ENCODE measurements around the gene ZC3H18.

The ZC3H18 gene

DNA sequence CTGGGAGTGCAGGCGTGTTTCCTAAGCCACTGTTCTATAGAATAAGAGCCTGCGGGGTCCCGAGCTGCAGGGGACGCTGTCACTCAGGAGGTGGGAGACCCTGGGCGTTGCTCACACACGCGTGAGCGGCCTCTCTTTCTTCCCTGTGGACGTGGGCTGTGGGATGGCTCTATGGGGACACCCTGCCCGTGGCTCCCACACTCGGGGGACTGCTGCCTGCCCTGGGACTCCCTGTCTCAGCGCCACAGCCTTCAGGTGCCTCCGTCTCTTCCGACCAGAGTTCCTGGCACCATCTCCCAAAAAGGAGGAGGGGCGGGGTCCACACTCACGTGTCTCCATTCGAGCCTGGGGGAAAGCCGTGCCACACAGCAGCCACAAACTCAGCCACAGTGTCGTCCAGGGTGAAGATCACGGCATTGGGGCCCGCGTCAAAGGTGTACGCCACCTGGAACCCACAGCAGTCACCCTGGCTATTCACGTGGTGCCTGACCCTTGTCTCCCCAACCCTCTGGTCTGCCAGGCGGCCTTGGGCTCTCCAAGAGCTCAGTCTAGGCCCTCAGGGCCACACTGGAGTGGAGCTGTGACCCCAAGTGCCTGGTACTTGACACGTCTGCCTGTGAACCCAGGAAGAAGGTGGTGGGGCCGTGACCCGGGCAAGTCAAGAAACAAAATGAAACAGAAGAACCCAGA lies 84.3 kb downstream of the ZC3H18 start:
- TF ChIP-seq, protein P1, sequence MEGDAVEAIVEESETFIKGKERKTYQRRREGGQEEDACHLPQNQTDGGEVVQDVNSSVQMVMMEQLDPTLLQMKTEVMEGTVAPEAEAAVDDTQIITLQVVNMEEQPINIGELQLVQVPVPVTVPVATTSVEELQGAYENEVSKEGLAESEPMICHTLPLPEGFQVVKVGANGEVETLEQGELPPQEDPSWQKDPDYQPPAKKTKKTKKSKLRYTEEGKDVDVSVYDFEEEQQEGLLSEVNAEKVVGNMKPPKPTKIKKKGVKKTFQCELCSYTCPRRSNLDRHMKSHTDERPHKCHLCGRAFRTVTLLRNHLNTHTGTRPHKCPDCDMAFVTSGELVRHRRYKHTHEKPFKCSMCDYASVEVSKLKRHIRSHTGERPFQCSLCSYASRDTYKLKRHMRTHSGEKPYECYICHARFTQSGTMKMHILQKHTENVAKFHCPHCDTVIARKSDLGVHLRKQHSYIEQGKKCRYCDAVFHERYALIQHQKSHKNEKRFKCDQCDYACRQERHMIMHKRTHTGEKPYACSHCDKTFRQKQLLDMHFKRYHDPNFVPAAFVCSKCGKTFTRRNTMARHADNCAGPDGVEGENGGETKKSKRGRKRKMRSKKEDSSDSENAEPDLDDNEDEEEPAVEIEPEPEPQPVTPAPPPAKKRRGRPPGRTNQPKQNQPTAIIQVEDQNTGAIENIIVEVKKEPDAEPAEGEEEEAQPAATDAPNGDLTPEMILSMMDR (IDR thresholded peaks at IDR 0.05; ENCODE audit: low read length, missing control alignments) = no peak
- no peak overlapping the region for H3K4me3 ChIP-seq (replicated peaks; ENCODE audit: low read depth, low read length)
- DNase-seq (ENCODE audit: low read depth) = no peak

DNA sequence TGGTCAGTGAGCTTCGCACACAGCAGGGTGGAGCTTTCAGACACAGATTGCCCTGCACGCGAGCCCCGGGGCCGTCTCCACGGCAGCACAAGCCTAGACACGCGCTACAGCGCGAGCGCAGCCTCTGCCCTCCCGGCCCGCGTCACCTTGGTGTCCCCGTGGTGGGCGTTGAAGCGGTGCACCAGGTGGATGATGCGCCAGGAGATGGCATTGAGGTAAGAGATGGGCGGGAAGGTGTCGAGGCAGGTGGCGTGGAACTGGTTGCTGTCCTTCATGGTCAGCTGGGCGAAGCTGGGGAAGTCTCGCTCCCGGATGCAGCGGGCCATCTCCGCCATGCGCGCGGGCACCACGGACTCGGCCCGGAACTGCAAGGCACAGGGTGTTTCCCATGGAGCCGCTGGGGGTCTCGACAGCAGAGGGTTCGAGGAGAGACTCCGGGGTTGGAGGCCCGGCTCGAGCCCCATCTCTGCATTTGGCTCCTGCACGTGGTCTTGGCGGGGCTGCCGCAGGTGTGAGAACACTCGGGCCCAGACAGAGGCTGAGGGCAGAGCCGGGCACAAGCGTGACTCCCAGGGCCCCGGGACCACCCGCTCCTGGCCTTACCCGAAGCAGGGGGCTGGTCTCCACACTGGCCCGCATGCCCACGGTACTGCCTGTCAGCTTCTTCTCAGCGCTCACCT lies 85.0 kb downstream of the ZC3H18 start:
- no peak overlapping the region for H3K4me3 ChIP-seq (replicated peaks; ENCODE audit: low read depth, low read length)
- TF ChIP-seq, protein P1 (IDR thresholded peaks at IDR 0.05; ENCODE audit: low read length, missing control alignments) = no peak
- no peak for DNase-seq (ENCODE audit: low read depth)

DNA sequence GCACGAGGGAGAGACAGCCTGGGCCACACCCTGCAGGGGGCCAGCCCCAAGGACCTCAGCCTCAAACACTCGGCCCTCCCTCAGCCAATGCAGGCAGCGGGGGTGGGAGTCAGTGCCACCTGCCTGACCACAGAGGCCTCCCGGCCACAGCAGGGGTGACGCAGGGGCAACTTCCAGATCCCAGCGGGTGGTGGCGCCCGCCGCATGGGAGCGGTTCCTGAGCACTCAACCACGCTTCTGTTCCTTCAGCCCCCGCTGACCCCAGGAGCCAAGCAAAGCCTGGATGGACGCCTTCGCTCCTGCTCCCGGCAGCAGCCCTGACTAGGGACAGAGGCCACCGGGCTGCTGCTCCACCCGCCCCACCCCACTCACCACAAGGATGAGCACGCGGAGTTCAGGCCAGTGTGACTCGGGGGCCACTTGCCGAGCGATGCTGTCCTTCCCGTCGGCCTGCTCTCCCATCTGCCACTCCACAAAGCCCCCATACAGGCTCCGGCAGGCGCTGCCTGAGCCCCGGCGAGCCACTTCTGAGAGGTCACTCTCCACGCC lies 85.6 kb downstream of the ZC3H18 start:
- H3K4me3 ChIP-seq (replicated peaks; ENCODE audit: low read depth, low read length) = no peak overlapping the region
- DNase-seq (ENCODE audit: low read depth) = no peak
- TF ChIP-seq, protein P1 (IDR thresholded peaks at IDR 0.05; ENCODE audit: low read length, missing control alignments) = no peak

DNA sequence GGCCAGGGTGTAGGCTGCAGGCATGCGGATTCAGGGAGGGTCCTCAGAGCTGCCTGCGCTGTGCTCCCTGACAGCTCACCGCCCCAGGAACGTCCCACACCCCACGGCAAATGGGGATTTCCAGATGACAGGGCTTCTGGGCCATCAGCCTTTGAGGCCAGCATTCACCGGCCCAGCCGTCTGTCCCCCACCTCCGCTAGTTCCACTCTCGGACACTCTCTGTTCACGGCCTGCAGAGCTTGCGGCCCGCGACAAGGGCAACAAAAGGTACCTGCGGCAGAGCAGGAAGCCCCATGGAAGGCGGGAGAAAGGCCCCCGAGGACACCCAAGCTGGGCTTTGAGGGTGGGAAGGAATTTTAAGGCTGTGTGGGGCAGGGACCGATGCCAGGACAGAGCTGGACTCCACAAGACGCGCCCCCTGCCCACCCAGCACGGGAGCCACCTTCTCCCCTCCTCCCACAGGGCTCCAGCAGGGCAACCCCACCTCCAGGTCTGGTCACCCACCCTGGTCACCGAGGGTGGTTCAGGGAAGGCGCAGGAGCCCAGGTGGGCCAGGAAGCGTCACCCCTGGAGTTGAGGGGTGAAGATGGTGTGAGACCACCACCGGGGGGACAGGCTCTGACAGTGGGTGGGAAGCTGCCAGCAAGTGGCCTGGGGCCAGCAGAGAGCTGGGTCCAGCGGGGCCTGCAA lies 86.2 kb downstream of the ZC3H18 start:
- no peak overlapping the region for H3K4me3 ChIP-seq (replicated peaks; ENCODE audit: low read depth, low read length)
- DNase-seq (ENCODE audit: low read depth) = no peak
- TF ChIP-seq, protein P1 (IDR thresholded peaks at IDR 0.05; ENCODE audit: low read length, missing control alignments) = no peak

DNA sequence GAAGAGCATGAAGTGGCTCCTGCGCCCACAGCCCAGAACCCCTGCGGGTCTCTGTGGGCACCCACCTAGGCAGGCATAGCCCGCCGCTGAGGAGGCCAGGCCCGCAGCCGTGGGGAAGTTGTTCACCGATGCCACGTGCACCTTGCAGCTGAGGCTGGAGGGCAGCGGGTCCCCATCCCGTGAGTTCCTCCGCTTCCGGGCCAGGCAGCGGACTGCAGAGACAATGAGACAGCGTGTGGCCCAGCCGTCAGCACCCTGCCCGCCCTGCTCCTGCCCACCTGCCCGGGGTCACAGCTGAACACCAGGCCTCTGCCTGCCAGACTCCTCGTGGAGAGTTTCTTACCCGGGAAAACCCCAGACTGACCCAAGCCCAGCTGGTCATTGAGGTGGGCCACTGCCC lies 87.2 kb downstream of the ZC3H18 start:
- H3K4me3 ChIP-seq (replicated peaks; ENCODE audit: low read depth, low read length) = no peak overlapping the region
- no peak for DNase-seq (ENCODE audit: low read depth)
- TF ChIP-seq, protein P1 (IDR thresholded peaks at IDR 0.05; ENCODE audit: low read length, missing control alignments) = no peak

DNA sequence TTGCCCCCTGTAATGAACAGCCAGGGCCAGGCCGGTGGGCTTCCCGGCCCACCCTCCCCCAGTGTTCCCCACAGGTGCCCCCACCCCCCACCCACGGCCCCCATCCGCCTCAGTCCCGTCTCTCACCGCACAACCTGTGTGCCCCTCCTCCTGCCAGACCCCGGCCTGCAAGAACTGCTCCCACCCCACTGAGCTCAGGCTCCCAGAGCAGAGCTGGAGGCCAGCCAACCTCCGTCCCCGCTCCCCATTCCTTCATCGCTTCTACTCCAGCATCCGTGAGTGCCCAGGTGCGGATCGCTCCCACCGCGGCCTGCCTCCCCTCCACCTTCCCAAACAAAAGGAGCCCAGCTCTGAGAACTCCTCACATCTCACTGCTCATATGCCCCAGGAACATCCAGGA lies 88.5 kb downstream of the ZC3H18 start:
- TF ChIP-seq, protein P1 (IDR thresholded peaks at IDR 0.05; ENCODE audit: low read length, missing control alignments) = no peak
- H3K4me3 ChIP-seq (replicated peaks; ENCODE audit: low read depth, low read length) = no peak overlapping the region
- DNase-seq (ENCODE audit: low read depth) = no peak

All from fibroblast of pulmonary artery (primary cell).